IMR-90 (cell line): ENCODE measurements around the gene GUCY1A2. TPM values are rescaled to one million over a fixed set of nuclear protein-coding genes. Genes with fewer than 3 reads are reported as not detected.

Experiments used
- ATAC-seq: fragments of 200-7000 bp; cut with Tn5 transposase; 2 replicates; pipeline ENCODE4 v1.9.1; 2020; ENCODE audit warnings: low read depth, mild to moderate bottlenecking, moderate library complexity
- BruUV-seq: library from RNA; stranded (reverse); fragments of 400-500 nt; replicated peaks from 2 replicates; lab custom pipeline; 2021; lab: Mats Ljungman, UMichigan
- CTCF ChIA-PET: fragments of 300-600 bp; formaldehyde crosslinking; extraction: SDS; loops from one replicate; lab custom pipeline; 2021; ENCODE audit warnings: antibody characterized with exemption; lab: Yijun Ruan, JAX
- POLR2A ChIA-PET: fragments of 300-600 bp; sonication (Branson Sonifier 250); formaldehyde crosslinking; loops from one replicate; lab custom pipeline; 2022; ENCODE audit warnings: antibody characterized with exemption; ENCODE audit not compliant: unreplicated experiment; lab: Charles Lee
- DNase-seq: peaks from one replicate; pipeline ENCODE4 v3.0.0; 2013
- H2AFZ ChIP-seq: replicated peaks from 2 replicates; pipeline ENCODE3; 2013; ENCODE audit warnings: low read length, mild to moderate bottlenecking; ENCODE audit not compliant: poor library complexity
- H2AK5ac ChIP-seq: 2 replicates; pipeline ENCODE4 v1.6.1; 2013; ENCODE audit warnings: low read depth, low read length, inconsistent platforms
- H2AK9ac ChIP-seq: replicated peaks from 2 replicates; pipeline ENCODE3; 2013; ENCODE audit warnings: mild to moderate bottlenecking, low read depth, low read length, moderate library complexity; ENCODE audit not compliant: poor library complexity
- H2BK120ac ChIP-seq: 2 replicates; pipeline ENCODE4 v1.6.1; 2013; ENCODE audit warnings: low read depth, low read length, inconsistent platforms
- H2BK15ac ChIP-seq: 3 replicates; pipeline ENCODE4 v1.6.1; 2013; ENCODE audit warnings: low read depth, low read length, inconsistent platforms
- H2BK20ac ChIP-seq: 2 replicates; pipeline ENCODE4 v1.6.1; 2013; ENCODE audit warnings: low read depth, mild to moderate bottlenecking, inconsistent platforms, low read length, moderate library complexity
- H2BK5ac ChIP-seq: 2 replicates; pipeline ENCODE4 v1.6.1; 2013; ENCODE audit warnings: mild to moderate bottlenecking, low read depth, low read length, inconsistent platforms; ENCODE audit not compliant: poor library complexity, severe bottlenecking
- H3K14ac ChIP-seq: replicated peaks from 2 replicates; pipeline ENCODE4 v1.6.1; 2013; ENCODE audit warnings: low read depth, low read length, inconsistent platforms
- H3K18ac ChIP-seq: 2 replicates; pipeline ENCODE4 v1.6.1; 2013; ENCODE audit warnings: low read depth, low read length, control low read depth
- H3K23ac ChIP-seq: 2 replicates; pipeline ENCODE4 v1.6.1; 2013; ENCODE audit warnings: low read depth, low read length, inconsistent platforms
- H3K27ac ChIP-seq: 2 replicates; pipeline ENCODE4 v1.5.1; 2013; ENCODE audit warnings: mild to moderate bottlenecking, control low read depth, low read length; ENCODE audit not compliant: insufficient read depth
- H3K27me3 ChIP-seq: 2 replicates; pipeline ENCODE4 v1.6.1; 2013; ENCODE audit warnings: low read length; ENCODE audit not compliant: control insufficient read depth, insufficient read depth
- H3K36me3 ChIP-seq: 2 replicates; pipeline ENCODE4 v1.6.1; 2013; ENCODE audit warnings: low read length, mixed read lengths; ENCODE audit not compliant: control insufficient read depth, insufficient read depth
- H3K4ac ChIP-seq: 2 replicates; pipeline ENCODE4 v1.6.1; 2013; ENCODE audit warnings: low read depth, low read length, inconsistent platforms
- H3K4me1 ChIP-seq: 2 replicates; pipeline ENCODE4 v1.6.1; 2013; ENCODE audit warnings: low read length, mixed read lengths; ENCODE audit not compliant: control insufficient read depth, insufficient read depth
- H3K4me2 ChIP-seq: 2 replicates; pipeline ENCODE4 v1.6.1; 2013; ENCODE audit warnings: low read depth, mild to moderate bottlenecking, control low read depth, low read length, moderate library complexity
- H3K4me3 ChIP-seq: 2 replicates; pipeline ENCODE4 v1.5.1; 2013; ENCODE audit warnings: low read depth, mild to moderate bottlenecking, control low read depth, low read length, moderate library complexity; ENCODE audit not compliant: insufficient read depth
- H3K56ac ChIP-seq: 2 replicates; pipeline ENCODE4 v1.6.1; 2013; ENCODE audit warnings: low read length, inconsistent platforms; ENCODE audit not compliant: insufficient read depth; ENCODE audit errors: extremely low read depth
- H3K79me1 ChIP-seq, 2 experiments: 2 replicates each; pipeline ENCODE4 v1.6.1; 2013; ENCODE audit warnings: low read length in 2 of 2, inconsistent platforms in 1 of 2, low read depth in 1 of 2
- H3K9ac ChIP-seq: 2 replicates; pipeline ENCODE4 v1.6.1; 2013; ENCODE audit warnings: low read depth, low read length, control low read depth
- H3K9me1 ChIP-seq: 2 replicates; pipeline ENCODE4 v1.6.1; 2013; ENCODE audit warnings: low read length, inconsistent platforms; ENCODE audit not compliant: insufficient read depth
- H3K9me3 ChIP-seq: 2 replicates; pipeline ENCODE4 v1.6.1; 2013; ENCODE audit warnings: low read length; ENCODE audit not compliant: control insufficient read depth, insufficient read depth
- H4K20me1 ChIP-seq: 2 replicates; pipeline ENCODE4 v1.6.1; 2013; ENCODE audit warnings: low read length, inconsistent platforms; ENCODE audit not compliant: insufficient read depth
- H4K5ac ChIP-seq: 2 replicates; pipeline ENCODE4 v1.6.1; 2013; ENCODE audit warnings: mild to moderate bottlenecking, low read depth, low read length, control low read depth
- H4K8ac ChIP-seq, 2 experiments: 2 replicates each; pipeline ENCODE4 v1.6.1; 2013; ENCODE audit warnings: low read depth in 2 of 2, low read length in 2 of 2, control low read depth in 1 of 2, inconsistent platforms in 1 of 2
- H4K91ac ChIP-seq: 2 replicates; pipeline ENCODE4 v1.6.1; 2013; ENCODE audit warnings: low read depth, low read length, inconsistent platforms; ENCODE audit not compliant: insufficient read depth
- BHLHE40 ChIP-seq: fragments of 150-350 bp; IDR thresholded peaks from 2 replicates; pipeline ENCODE4 v1.6.1; 2016; ENCODE audit warnings: mild to moderate bottlenecking, low read depth, low read length
- CEBPB ChIP-seq: IDR thresholded peaks from 2 replicates; pipeline ENCODE4 v1.6.1; 2012; ENCODE audit warnings: low read depth, low read length, improper control_type of control experiment
- CHD1 ChIP-seq: IDR thresholded peaks from 2 replicates; pipeline ENCODE4 v1.6.1; 2012; ENCODE audit warnings: low read depth, low read length, improper control_type of control experiment
- ELK1 ChIP-seq: fragments of 150-350 bp; IDR thresholded peaks from 2 replicates; pipeline ENCODE4 v1.6.1; 2016; ENCODE audit warnings: low read depth, mild to moderate bottlenecking, low read length, moderate library complexity, borderline replicate concordance
- FOS ChIP-seq: fragments of 150-350 bp; IDR thresholded peaks from 2 replicates; pipeline ENCODE4 v1.6.1; 2016; ENCODE audit warnings: low read depth, low read length
- MAFK ChIP-seq: IDR thresholded peaks from 2 replicates; pipeline ENCODE4 v1.6.1; 2012; ENCODE audit warnings: low read depth, low read length, improper control_type of control experiment
- MAZ ChIP-seq: IDR thresholded peaks from 2 replicates; pipeline ENCODE4 v1.6.1; 2012; ENCODE audit warnings: low read depth, mild to moderate bottlenecking, low read length, improper control_type of control experiment, moderate library complexity, borderline replicate concordance
- MXI1 ChIP-seq: IDR thresholded peaks from 2 replicates; pipeline ENCODE4 v1.6.1; 2012; ENCODE audit warnings: low read depth, mild to moderate bottlenecking, low read length, moderate library complexity, borderline replicate concordance
- NFE2L2 ChIP-seq: fragments of 150-350 bp; IDR thresholded peaks from 2 replicates; pipeline ENCODE4 v1.6.1; 2016; ENCODE audit warnings: low read depth, mild to moderate bottlenecking, low read length
- POLR2A ChIP-seq: IDR thresholded peaks from 2 replicates; pipeline ENCODE4 v1.6.1; 2012; ENCODE audit warnings: mild to moderate bottlenecking, low read depth, low read length
- RAD21 ChIP-seq: IDR thresholded peaks from 2 replicates; pipeline ENCODE4 v1.6.1; 2012; ENCODE audit warnings: low read length, improper control_type of control experiment
- RCOR1 ChIP-seq: IDR thresholded peaks from 2 replicates; pipeline ENCODE4 v1.6.1; 2012; ENCODE audit warnings: mild to moderate bottlenecking, low read length, improper control_type of control experiment; ENCODE audit not compliant: insufficient replicate concordance
- RFX5 ChIP-seq: IDR thresholded peaks from 2 replicates; pipeline ENCODE4 v1.8.0; 2012; ENCODE audit warnings: low read depth, mild to moderate bottlenecking, low read length, moderate library complexity
- SMC3 ChIP-seq: fragments of 150-350 bp; IDR thresholded peaks from 2 replicates; pipeline ENCODE4 v1.6.1; 2016; ENCODE audit warnings: low read depth, mild to moderate bottlenecking, antibody characterized with exemption, low read length, moderate library complexity
- USF2 ChIP-seq: fragments of 150-350 bp; IDR thresholded peaks from 2 replicates; pipeline ENCODE4 v1.6.1; 2017; ENCODE audit warnings: mild to moderate bottlenecking, antibody characterized with exemption, low read length, low read depth
- WGBS, 2 experiments: methylation state at CpG; one replicate each; pipeline versions ENCODE4 v1.1.5 to v1.1.7; 2013; ENCODE audit warnings: missing lambda C conversion rate in 2 of 2; ENCODE audit not compliant: insufficient read length in 1 of 2; ENCODE audit errors: extremely low coverage in 2 of 2; 5-methylcytosine and 5-hydroxymethylcytosine counted together
- dilution Hi-C: fragments of 300-500 bp; cut with HindIII; formaldehyde crosslinking; loops from one replicate; pipeline ENCODE4 v1.14.3; 2018; ENCODE audit warnings: low sequenced_read_pairs; ENCODE audit not compliant: unreplicated experiment
- in situ Hi-C: fragments of 300-500 bp; cut with MboI; formaldehyde crosslinking; loops from 3 replicates; pipeline ENCODE4 v1.14.3; 2019; ENCODE audit warnings: low sequenced_read_pairs, inconsistent platforms, mixed read lengths
- intact Hi-C: fragments of 100-400 bp; cut with micrococcal nuclease; formaldehyde crosslinking; loops from 2 replicates; pipeline ENCODE4 v1.10.0; 2022
- polyA plus RNA-seq, 3 experiments: library from polyadenylated mRNA; depleted of rRNA; stranded (reverse); fragments of >200 nt; gene quantifications; 2 replicates each; pipeline ENCODE4 v1.2.3, GENCODE V29; 2012; ENCODE audit warnings: low replicate concordance in 1 of 3
- total RNA-seq: library from RNA; depleted of rRNA; stranded (reverse); fragments of >200 nt; gene quantifications from 2 replicates; pipeline ENCODE4 v1.2.3, GENCODE V29; 2012

GUCY1A2 gene
- total and polyA plus RNA-seq, 2 of the 4 experiments (the other 2 are of a cell fraction): under 0.01 to 0.03 TPM

- Histone ChIP-seq H2BK5ac (no peak overlapping the region), H3K4me1 (no peaks in the 10 kb centered on the region), H4K8ac (no peak overlapping the region), H2AK5ac (no peak overlapping the region), H4K91ac (no peak overlapping the region), H2AFZ (no peak overlapping the region), H3K9me3 (no peaks in the 10 kb centered on the region), H3K56ac (no peak overlapping the region), H3K4me2 (no peak overlapping the region), H3K9ac (no peak overlapping the region), H2BK15ac (no peak overlapping the region), H3K18ac (no peak overlapping the region), H3K4ac (no peak overlapping the region), H2BK20ac (no peak overlapping the region), H2AK9ac (no peak overlapping the region), H2BK120ac (no peak overlapping the region), H3K27ac (no peak overlapping the region), H3K27me3 (no peaks in the 10 kb centered on the region), H4K20me1 (no peaks in the 10 kb centered on the region), H3K23ac (no peak overlapping the region), H3K36me3 (no peaks in the 10 kb centered on the region), H3K4me3 (no peak overlapping the region), H3K14ac (no peak overlapping the region), H3K9me1 (no peaks in the 10 kb centered on the region), H4K5ac (no peak overlapping the region), H3K79me1 (no peaks in the 10 kb centered on the region)
- DNase-seq (no peak), ATAC-seq (no peak)
- CTCF ChIA-PET: no interaction called here
- no TSS peak for BruUV-seq
- in situ Hi-C loops: no loop called here
- dilution Hi-C loops: no loop called here
- no CpG with 5 or more reads among the region's 5 CpGs for WGBS, 2 experiments
- intact Hi-C loops: no loop called here
- POLR2A ChIA-PET: no interaction called here
- TF ChIP-seq MAZ: no peak
- no peak for TF ChIP-seq CHD1
- no peak for TF ChIP-seq USF2
- TF ChIP-seq POLR2A: no peak
- no peak for TF ChIP-seq SMC3
- no peak for TF ChIP-seq CEBPB
- no peak for TF ChIP-seq NFE2L2
- no peak for TF ChIP-seq MXI1
- no peak for TF ChIP-seq FOS
- TF ChIP-seq RCOR1: no peak
- no peak for TF ChIP-seq ELK1
- TF ChIP-seq BHLHE40: no peak
- TF ChIP-seq MAFK: no peak
- TF ChIP-seq RFX5: no peak
- no peak for TF ChIP-seq RAD21
Observed at GRCh38 chr11:106888386-106888785, 129.9 kb downstream of the GUCY1A2 start.
